K562 (cell line): ENCODE data around the gene MITF. TPM values are rescaled to one million over a fixed set of nuclear protein-coding genes. Genes with fewer than 3 reads are reported as not detected.

Experiments
- ATAC-seq: fragments of 200-7000 bp; cut with Tn5 transposase; 3 replicates; pipeline ENCODE4 v1.9.1; 2020; ENCODE audit warnings: moderate library complexity
- BruUV-seq: library from RNA; stranded (reverse); fragments of 400-500 nt; replicated peaks from 2 replicates; lab custom pipeline; 2021; lab: Mats Ljungman, UMichigan
- CTCF ChIA-PET: fragments of 300-600 bp; formaldehyde crosslinking; extraction: SDS; loops from one replicate; lab custom pipeline; 2021; ENCODE audit warnings: low intra/inter-chr PET ratio; lab: Yijun Ruan, JAX
- POLR2A ChIA-PET: fragments of 300-600, 350-650 bp; sonication (Branson Sonifier 250); formaldehyde crosslinking; extraction: SDS; loops from one replicate; lab custom pipeline; 2021; ENCODE audit warnings: antibody characterized with exemption, inconsistent platforms; lab: Yijun Ruan, JAX
- DNase-seq, 4 experiments: peaks; one replicate each; pipeline versions ENCODE4 v3.0.0 to v3.0.0-alpha.2; 2011 to 2018; ENCODE audit warnings: low spot score in 3 of 4, mixed read lengths in 3 of 4; ENCODE audit errors: extremely low read depth in 1 of 4
- FAIRE-seq: peaks from 2 replicates; lab custom pipeline; 2011; peaks lifted over from hg19 to GRCh38; lab: Jason Lieb, UNC
- H2AFZ ChIP-seq: 2 replicates; pipeline ENCODE4 v1.6.0; 2011; ENCODE audit warnings: low read depth, low read length, control low read depth, inconsistent platforms
- H3K27ac ChIP-seq: fragments of 200-600 bp; 3 replicates; pipeline ENCODE4 v1.8.0; 2011; ENCODE audit warnings: low read depth, mild to moderate bottlenecking, control low read depth, inconsistent platforms, low read length, moderate library complexity, mixed read lengths; ENCODE audit errors: extremely low read depth
- H3K27me3 ChIP-seq, 2 experiments: fragments of 300-600 bp in 1 of 2; 2 replicates in 1 of 2; 3 replicates in 1 of 2; pipeline versions ENCODE4 v1.6.0 to v1.8.0; 2011; ENCODE audit warnings: inconsistent platforms in 2 of 2, low read length in 2 of 2, mild to moderate bottlenecking in 1 of 2, mixed read lengths in 1 of 2, moderate library complexity in 1 of 2; ENCODE audit not compliant: control insufficient read depth in 2 of 2, insufficient read depth in 2 of 2
- H3K36me3 ChIP-seq: fragments of 300-600 bp; 3 replicates; pipeline ENCODE4 v1.8.0; 2011; ENCODE audit warnings: mild to moderate bottlenecking, low read length, inconsistent platforms; ENCODE audit not compliant: control insufficient read depth, insufficient read depth
- H3K4me1 ChIP-seq, 2 experiments: fragments of 200-600 bp in 1 of 2; replicated peaks in 1 of 2; 2 replicates in 1 of 2; 3 replicates in 1 of 2; pipeline versions ENCODE4 v1.5.1 to v1.8.0; 2011; ENCODE audit warnings: inconsistent platforms in 2 of 2, low read length in 2 of 2, mild to moderate bottlenecking in 1 of 2, mixed read lengths in 1 of 2, moderate library complexity in 1 of 2; ENCODE audit not compliant: control insufficient read depth in 2 of 2, insufficient read depth in 2 of 2
- H3K4me2 ChIP-seq: 2 replicates; pipeline ENCODE4 v1.6.1; 2011; ENCODE audit warnings: low read length, control low read depth, inconsistent platforms, mixed read lengths; ENCODE audit not compliant: insufficient read depth
- H3K4me3 ChIP-seq: fragments of 200-600 bp; sonication (generic), shearing (Covaris generic); 2 replicates; pipeline ENCODE4 v1.5.1; 2016; ENCODE audit warnings: control low read depth, inconsistent platforms
- H3K79me2 ChIP-seq: fragments of 200-600 bp; 3 replicates; pipeline ENCODE4 v1.8.0; 2011; ENCODE audit warnings: low read length, inconsistent platforms; ENCODE audit not compliant: control insufficient read depth, insufficient read depth
- H3K9ac ChIP-seq, 2 experiments: 2 replicates each; pipeline versions ENCODE4 v1.6.0 to v1.6.1; 2011; ENCODE audit warnings: low read depth in 2 of 2, low read length in 2 of 2, control low read depth in 1 of 2, inconsistent platforms in 1 of 2, mild to moderate bottlenecking in 1 of 2, mixed read lengths in 1 of 2; ENCODE audit not compliant: insufficient read depth in 1 of 2
- H3K9me1 ChIP-seq: one replicate; pipeline ENCODE4 v1.6.0; 2011; ENCODE audit warnings: inconsistent platforms, mild to moderate bottlenecking, low read length, moderate library complexity; ENCODE audit not compliant: control insufficient read depth, insufficient read depth
- H3K9me3 ChIP-seq: replicated peaks from 2 replicates; pipeline ENCODE4 v1.5.1; 2011; ENCODE audit warnings: low read depth, low read length, inconsistent platforms; ENCODE audit not compliant: control insufficient read depth, insufficient read depth
- H4K20me1 ChIP-seq: replicated peaks from 2 replicates; pipeline ENCODE4 v1.6.1; 2011; ENCODE audit warnings: low read length, inconsistent platforms, mixed read lengths; ENCODE audit not compliant: control insufficient read depth, insufficient read depth
- YY1 ChIP-seq, 3 experiments: IDR thresholded peaks; 2 replicates each; pipeline ENCODE4 v1.6.1; 2011; ENCODE audit warnings: low read length in 2 of 3, mild to moderate bottlenecking in 2 of 3, moderate library complexity in 2 of 3, borderline replicate concordance in 1 of 3, control low read depth in 1 of 3, low read depth in 1 of 3; ENCODE audit not compliant: insufficient read depth in 3 of 3, insufficient replicate concordance in 2 of 3, control insufficient read depth in 1 of 3, insufficient read length in 1 of 3; ENCODE audit errors: extremely low read depth in 1 of 3
- ZNF449 ChIP-seq: fragments of 250-450 bp; sonication (Bioruptor Pico); IDR thresholded peaks from 2 replicates; pipeline ENCODE4 v1.8.0; 2022; ENCODE audit warnings: moderate library complexity, mild to moderate bottlenecking, inconsistent platforms
- WGBS: fragments of 100-300 bp; shearing (Covaris generic); methylation state at CpG from one replicate; pipeline ENCODE4 v1.1.6; 2016; ENCODE audit warnings: low coverage, mixed read lengths; ENCODE audit not compliant: insufficient coverage; ENCODE audit errors: missing lambda C conversion rate; 5-methylcytosine and 5-hydroxymethylcytosine counted together
- in situ Hi-C: fragments of 300-500 bp; cut with MboI; formaldehyde crosslinking; loops from 4 replicates; pipeline ENCODE4 v1.15.0; 2018; ENCODE audit warnings: inconsistent platforms, mixed read lengths
- intact Hi-C: fragments of 100-400 bp; cut with micrococcal nuclease; formaldehyde crosslinking; loops from 2 replicates; pipeline ENCODE4 v1.14.2; 2022
- polyA plus RNA-seq, 8 experiments: library from polyadenylated mRNA; depleted of rRNA in 4 of 8; stranded (reverse) in 5 of 8; unstranded in 3 of 8; fragments of >200 nt; fragmentation: Nextera tagmentation in 2 of 8; fragmentation: Illumina TruSeq in 1 of 8; extraction: Ambion mirVana in 2 of 8; extraction: Trizol in 1 of 8; gene quantifications; 2 replicates each; pipeline versions ENCODE4 v1.2.1 to v1.2.3, GENCODE V29; 2011 to 2014; ENCODE audit warnings: inconsistent platforms in 1 of 8, missing spikeins in 1 of 8
- total RNA-seq, 7 experiments: library from RNA; depleted of rRNA in 6 of 7; stranded (reverse); fragments of >200 nt in 6 of 7; fragmentation: Illumina TruSeq in 2 of 7; extraction: Trizol in 2 of 7; gene quantifications; 2 replicates each; pipeline versions ENCODE4 v1.2.1 to v1.2.3, GENCODE V29; 2011 to 2021; ENCODE audit warnings: low replicate concordance in 1 of 7

The MITF gene
- total and polyA plus RNA-seq, 9 of the 15 experiments (the other 6 are each of a cell fraction or from before 2014, with no cell fraction given): 5.6 to 14.9 (median 11.1) TPM

- FAIRE-seq (no peak), ATAC-seq (no peak)
- 75% methylated on average over 1 of the region's 1 CpG for WGBS
Observed at GRCh38 chr3:69902386-69902785, 163.1 kb downstream of the MITF start.

More at GRCh38 chr3:69902386-69902785, 163.1 kb downstream of the MITF start:
- Histone ChIP-seq H3K9me1 (no peaks in the 10 kb centered on the region), H3K27ac (no peak overlapping the region), H3K4me2 (no peak overlapping the region), H3K36me3 (no peaks in the 10 kb centered on the region), H3K9ac (no peak overlapping the region), H2AFZ (no peak overlapping the region), H3K27me3 (no peaks in the 10 kb centered on the region), H3K4me3 (no peak overlapping the region), H3K9me3 (no peaks in the 10 kb centered on the region), H4K20me1 (no peaks in the 10 kb centered on the region), H3K4me1 (no peaks in the 10 kb centered on the region), H3K79me2 (no peaks in the 10 kb centered on the region; the same call in 1 of the 3 replicates)
- ChIA-PET CTCF (no interaction called here), POLR2A (no interaction called here)
- no peak for TF ChIP-seq ZNF449 (CRISPR knock-in tag)
- TF ChIP-seq YY1 (IDR thresholded peaks at IDR 0.05; ENCODE audit: borderline replicate concordance in 1 of 3, control insufficient read depth in 1 of 3, extremely low read depth in 1 of 3, insufficient read depth in 3 of 3, insufficient read length in 1 of 3, insufficient replicate concordance in 2 of 3, low read depth in 1 of 3, low read length in 2 of 3): no peak
- in situ Hi-C loops: no loop called here
- intact Hi-C loops: no loop called here
- no peak for DNase-seq
- no TSS peak for BruUV-seq
